GM19099 (cell line): ENCODE results near the gene CADM2.

Source experiments
- POLR2A ChIP-seq: IDR thresholded peaks from 3 replicates; pipeline ENCODE4 v1.6.1; 2011; ENCODE audit warnings: low read depth; ENCODE audit not compliant: insufficient read length; ENCODE audit errors: extremely low read depth

Gene CADM2

DNA sequence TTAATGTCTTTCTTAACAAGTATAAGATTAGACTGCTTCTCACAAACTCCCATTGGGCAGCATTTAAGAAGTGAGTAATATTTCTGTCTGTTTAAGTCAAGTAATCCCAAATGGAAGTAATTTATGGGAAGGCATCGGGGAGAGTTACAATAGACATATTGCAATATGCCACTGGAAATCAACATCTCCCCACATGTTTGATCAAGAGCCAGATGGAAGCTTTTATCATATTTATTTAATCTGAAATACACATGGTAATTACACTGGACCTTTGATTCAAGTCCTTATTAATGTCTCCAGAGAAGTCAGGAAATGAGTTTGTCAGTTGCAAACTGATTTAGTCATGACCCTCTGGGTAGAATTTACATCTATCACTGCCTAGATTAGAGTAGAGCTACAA, 1088.4 kb downstream of the CADM2 start:
- TF ChIP-seq POLR2A: no peak

- no peak for TF ChIP-seq POLR2A
Measured at GRCh38 chr3:86051058-86051457, 1092.3 kb downstream of the CADM2 start.

- TF ChIP-seq POLR2A: no peak
Measured at GRCh38 chr3:86056032-86056431, 1097.2 kb downstream of the CADM2 start.

DNA sequence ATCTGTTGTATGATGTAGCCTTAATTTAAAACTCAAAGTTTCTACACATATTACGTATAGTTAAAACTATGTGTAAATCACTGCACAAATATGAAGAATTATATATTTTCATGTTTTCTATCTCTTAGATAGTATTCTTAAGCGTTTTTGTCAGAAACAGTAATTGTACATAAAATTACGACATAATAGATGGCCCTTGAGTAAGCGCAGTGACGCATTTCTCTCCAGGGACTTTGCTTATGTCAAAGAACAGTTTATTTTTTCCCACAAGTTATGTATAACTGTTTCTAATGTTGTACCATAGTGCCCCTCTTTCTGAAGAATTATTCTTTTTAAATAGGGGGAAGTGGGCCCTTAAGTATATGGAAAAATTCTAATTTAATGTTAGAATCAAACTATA, 1098.2 kb downstream of the CADM2 start:
- TF ChIP-seq POLR2A: no peak

GRCh38 chr3:86073799-86074198, 1115.0 kb downstream of the CADM2 start:
- no peak for TF ChIP-seq POLR2A

- TF ChIP-seq POLR2A: no peak
Measured at GRCh38 chr3:86087160-86087871, 1128.5 kb downstream of the CADM2 start.

DNA sequence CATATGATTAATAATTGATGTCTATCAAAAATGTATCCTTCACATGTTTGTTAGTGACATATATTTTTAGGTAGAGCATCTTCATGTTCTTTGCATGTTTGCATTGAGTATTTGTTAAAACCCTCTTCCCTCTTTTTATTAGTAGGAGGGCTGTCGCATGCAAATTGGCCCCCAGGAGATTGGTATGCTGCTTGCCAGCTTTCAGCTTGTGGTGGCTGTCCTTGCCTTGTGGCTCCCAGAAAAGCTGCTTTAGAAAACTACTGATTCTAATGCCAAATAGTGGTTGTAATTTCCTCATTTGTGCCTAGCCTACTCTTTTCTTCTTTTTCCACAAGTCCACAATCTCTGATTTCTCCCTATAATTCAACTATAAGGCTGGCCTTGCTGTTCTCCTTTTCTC, 1145.4 kb downstream of the CADM2 start:
- TF ChIP-seq POLR2A: no peak

DNA sequence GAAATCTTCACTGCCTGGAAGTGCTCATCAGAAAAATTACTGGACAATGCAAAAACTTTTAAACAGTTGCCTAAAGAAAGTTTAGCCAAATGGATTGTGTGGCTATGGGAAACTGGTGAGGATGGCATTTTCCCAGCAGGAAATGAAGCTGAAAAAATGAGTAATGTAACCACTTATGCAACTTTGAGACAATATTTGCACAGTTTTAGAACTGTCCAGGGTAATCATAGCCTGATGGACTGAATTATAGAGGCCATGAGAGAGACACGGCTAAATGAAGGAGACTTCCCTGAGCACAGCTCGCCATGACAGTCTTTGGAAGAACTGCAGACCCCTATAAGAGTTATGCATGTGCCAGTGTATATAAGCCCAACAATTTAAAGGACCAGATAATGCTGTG, 1150.6 kb downstream of the CADM2 start:
- TF ChIP-seq POLR2A: no peak
